ENCODE results near the gene S1PR4. TPM values are rescaled to one million over a fixed set of nuclear protein-coding genes. Genes with fewer than 3 reads are reported as not detected.
"Not testable (repeated sequence)": the region's sequence is repeated elsewhere in the genome, so short reads cannot be mapped to it uniquely, and the experiment has no call there.

S1PR4 gene
- total RNA-seq, 1 experiment from 2014 or later = 0.26 TPM

DNA sequence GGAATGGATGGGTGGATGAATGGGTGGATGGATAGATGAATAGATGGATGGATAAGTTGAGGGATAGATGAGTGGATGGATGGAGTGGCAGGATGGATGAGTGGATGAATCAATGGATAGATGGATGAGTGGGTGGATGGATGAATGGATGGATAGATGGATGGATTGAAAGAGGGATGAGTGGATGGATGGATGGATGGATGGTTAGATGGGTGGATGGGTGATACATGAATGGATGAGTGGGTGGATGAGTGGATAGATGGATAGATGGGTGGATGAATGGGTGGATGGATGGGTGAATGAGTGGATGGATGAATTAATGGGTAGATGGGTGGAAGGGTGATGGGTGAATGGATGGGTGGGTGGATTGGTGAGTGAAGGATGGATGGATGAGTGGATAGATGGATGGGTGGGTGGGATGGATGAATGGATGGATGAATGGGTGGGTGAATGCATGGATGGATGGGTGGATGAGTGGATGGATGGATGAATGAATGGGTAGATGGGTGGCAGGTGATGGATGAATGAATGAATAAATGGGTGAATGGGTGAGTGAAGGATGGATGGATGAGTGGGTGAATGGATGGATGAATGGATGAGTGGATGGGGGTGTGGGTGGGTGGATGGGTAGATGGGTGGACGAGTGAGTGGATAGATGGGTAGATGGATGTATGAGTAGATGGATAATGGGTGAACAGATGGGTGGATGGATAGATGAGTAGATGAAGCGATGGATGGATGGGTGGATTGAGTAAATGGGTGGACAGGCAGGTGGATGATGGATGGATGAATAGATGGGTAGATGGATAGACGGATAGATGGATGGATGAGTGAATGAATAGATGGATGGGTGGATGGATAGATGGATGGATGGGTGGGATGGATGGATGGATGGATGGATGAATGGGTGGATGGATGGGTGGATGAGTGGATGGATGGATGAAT is 25.0 kb upstream of the S1PR4 start:
- ChIA-PET POLR2A (no interaction called here), CTCF (no interaction called here)
- DNase-seq (ENCODE audit: low read depth, low spot score) (no peak), ATAC-seq (no peak)
- TF ChIP-seq TCF7L2 (IDR thresholded peaks at IDR 0.05; ENCODE audit: low read depth, low read length) (no peak), POLR2AphosphoS5 (IDR thresholded peaks at IDR 0.05; ENCODE audit: low read depth, low read length) (no peak), SIN3A (IDR thresholded peaks at IDR 0.05; ENCODE audit: borderline replicate concordance, insufficient read depth, low read depth, low read length) (no peak)
- TF ChIP-seq, protein P1, sequence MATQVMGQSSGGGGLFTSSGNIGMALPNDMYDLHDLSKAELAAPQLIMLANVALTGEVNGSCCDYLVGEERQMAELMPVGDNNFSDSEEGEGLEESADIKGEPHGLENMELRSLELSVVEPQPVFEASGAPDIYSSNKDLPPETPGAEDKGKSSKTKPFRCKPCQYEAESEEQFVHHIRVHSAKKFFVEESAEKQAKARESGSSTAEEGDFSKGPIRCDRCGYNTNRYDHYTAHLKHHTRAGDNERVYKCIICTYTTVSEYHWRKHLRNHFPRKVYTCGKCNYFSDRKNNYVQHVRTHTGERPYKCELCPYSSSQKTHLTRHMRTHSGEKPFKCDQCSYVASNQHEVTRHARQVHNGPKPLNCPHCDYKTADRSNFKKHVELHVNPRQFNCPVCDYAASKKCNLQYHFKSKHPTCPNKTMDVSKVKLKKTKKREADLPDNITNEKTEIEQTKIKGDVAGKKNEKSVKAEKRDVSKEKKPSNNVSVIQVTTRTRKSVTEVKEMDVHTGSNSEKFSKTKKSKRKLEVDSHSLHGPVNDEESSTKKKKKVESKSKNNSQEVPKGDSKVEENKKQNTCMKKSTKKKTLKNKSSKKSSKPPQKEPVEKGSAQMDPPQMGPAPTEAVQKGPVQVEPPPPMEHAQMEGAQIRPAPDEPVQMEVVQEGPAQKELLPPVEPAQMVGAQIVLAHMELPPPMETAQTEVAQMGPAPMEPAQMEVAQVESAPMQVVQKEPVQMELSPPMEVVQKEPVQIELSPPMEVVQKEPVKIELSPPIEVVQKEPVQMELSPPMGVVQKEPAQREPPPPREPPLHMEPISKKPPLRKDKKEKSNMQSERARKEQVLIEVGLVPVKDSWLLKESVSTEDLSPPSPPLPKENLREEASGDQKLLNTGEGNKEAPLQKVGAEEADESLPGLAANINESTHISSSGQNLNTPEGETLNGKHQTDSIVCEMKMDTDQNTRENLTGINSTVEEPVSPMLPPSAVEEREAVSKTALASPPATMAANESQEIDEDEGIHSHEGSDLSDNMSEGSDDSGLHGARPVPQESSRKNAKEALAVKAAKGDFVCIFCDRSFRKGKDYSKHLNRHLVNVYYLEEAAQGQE (IDR thresholded peaks at IDR 0.05; ENCODE audit: insufficient read depth in 1 of 2, low read depth in 2 of 2, low read length in 1 of 2) = no peak
- TF ChIP-seq, protein P2, sequence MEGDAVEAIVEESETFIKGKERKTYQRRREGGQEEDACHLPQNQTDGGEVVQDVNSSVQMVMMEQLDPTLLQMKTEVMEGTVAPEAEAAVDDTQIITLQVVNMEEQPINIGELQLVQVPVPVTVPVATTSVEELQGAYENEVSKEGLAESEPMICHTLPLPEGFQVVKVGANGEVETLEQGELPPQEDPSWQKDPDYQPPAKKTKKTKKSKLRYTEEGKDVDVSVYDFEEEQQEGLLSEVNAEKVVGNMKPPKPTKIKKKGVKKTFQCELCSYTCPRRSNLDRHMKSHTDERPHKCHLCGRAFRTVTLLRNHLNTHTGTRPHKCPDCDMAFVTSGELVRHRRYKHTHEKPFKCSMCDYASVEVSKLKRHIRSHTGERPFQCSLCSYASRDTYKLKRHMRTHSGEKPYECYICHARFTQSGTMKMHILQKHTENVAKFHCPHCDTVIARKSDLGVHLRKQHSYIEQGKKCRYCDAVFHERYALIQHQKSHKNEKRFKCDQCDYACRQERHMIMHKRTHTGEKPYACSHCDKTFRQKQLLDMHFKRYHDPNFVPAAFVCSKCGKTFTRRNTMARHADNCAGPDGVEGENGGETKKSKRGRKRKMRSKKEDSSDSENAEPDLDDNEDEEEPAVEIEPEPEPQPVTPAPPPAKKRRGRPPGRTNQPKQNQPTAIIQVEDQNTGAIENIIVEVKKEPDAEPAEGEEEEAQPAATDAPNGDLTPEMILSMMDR (IDR thresholded peaks at IDR 0.05) = no peak
- Histone ChIP-seq H3K4me1 (ENCODE audit: control insufficient read depth, insufficient read depth, low read length) (peaks cover 6% of the 10 kb centered on the region), H3K36me3 (ENCODE audit: control insufficient read depth, insufficient read depth, low read length) (no peaks in the 10 kb centered on the region), H3K9me3 (ENCODE audit: control insufficient read depth, insufficient read depth, low read depth, low read length) (no peaks in the 10 kb centered on the region), H3K27me3 (ENCODE audit: control insufficient read depth, insufficient read depth, low read length) (no peaks in the 10 kb centered on the region), H3K4me3 (ENCODE audit: low read depth in 2 of 2, low read length in 2 of 2) (no peak overlapping the region), H3K27ac (ENCODE audit: low read length) (no peak overlapping the region)
- in situ Hi-C loops (cut with HindIII; ENCODE audit: low pct_unique_long_range_greater_than_20kb, low sequenced_read_pairs) = no loop called here
- intact Hi-C loops (cut with micrococcal nuclease; ENCODE audit: unreplicated experiment) = no loop called here
- BruUV-seq (replicated peaks) = no TSS peak

DNA sequence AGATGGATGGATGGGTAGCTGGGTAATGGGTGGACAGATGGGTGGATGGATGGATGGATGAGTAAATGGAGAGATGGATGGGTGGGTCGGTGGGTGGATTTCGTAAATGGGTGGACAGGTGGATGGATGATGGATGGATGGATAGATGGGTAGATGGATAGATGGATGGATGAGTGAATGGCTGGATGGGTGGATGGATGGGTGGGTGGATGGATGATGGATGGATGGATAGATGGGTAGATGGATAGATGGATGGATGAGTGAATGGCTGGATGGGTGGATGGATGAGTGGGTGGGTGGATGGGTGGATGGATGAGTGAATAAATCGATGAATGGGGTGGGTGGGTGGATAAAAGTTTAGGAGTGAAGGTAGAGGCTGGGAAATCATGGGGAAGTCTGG is 24.1 kb upstream of the S1PR4 start:
- H3K27ac ChIP-seq (ENCODE audit: low read length); BruUV-seq (replicated peaks); in situ Hi-C loops (cut with HindIII; ENCODE audit: low pct_unique_long_range_greater_than_20kb, low sequenced_read_pairs): not testable (repeated sequence)

More for the DNA sequence above, 24.1 kb upstream of the S1PR4 start:
- DNase-seq (ENCODE audit: low read depth, low spot score); CTCF ChIA-PET; ATAC-seq; H3K4me3 ChIP-seq (ENCODE audit: low read depth in 2 of 2, low read length in 2 of 2); H3K9me3 ChIP-seq (ENCODE audit: control insufficient read depth, insufficient read depth, low read depth, low read length); intact Hi-C loops (cut with micrococcal nuclease; ENCODE audit: unreplicated experiment); H3K27me3 ChIP-seq (ENCODE audit: control insufficient read depth, insufficient read depth, low read length); POLR2A ChIA-PET; H3K36me3 ChIP-seq (ENCODE audit: control insufficient read depth, insufficient read depth, low read length); H3K4me1 ChIP-seq (ENCODE audit: control insufficient read depth, insufficient read depth, low read length): not testable (repeated sequence)
